GM23338 (cell line): Measurements from ENCODE around the gene CD58. TPM values are rescaled to one million over a fixed set of nuclear protein-coding genes. Genes with fewer than 3 reads are reported as not detected.

Experiments
- ATAC-seq: fragments of 200-7000 bp; cut with Tn5 transposase; 3 replicates; pipeline ENCODE4 v1.9.1; 2020
- DNase-seq: peaks from one replicate; pipeline ENCODE4 v3.0.0-alpha.2; 2015; ENCODE audit warnings: low spot score
- H2AFZ ChIP-seq: fragments of 200-600 bp; sonication (generic); 2 replicates; pipeline ENCODE4 v1.8.0; 2016; ENCODE audit warnings: antibody characterized with exemption, mild to moderate bottlenecking, moderate library complexity
- H3F3A ChIP-seq: fragments of 200-600 bp; sonication (generic); replicated peaks from 2 replicates; pipeline ENCODE4 v1.8.0; 2017; ENCODE audit warnings: antibody characterized with exemption, mixed run types, low read depth
- H3K27ac ChIP-seq: fragments of 200-600 bp; sonication (generic); 2 replicates; pipeline ENCODE4 v1.6.1; 2016; ENCODE audit warnings: low read depth
- H3K27me3 ChIP-seq: fragments of 200-600 bp; sonication (generic); 2 replicates; pipeline ENCODE4 v1.8.0; 2016; ENCODE audit warnings: mild to moderate bottlenecking, mixed run types, moderate library complexity; ENCODE audit not compliant: insufficient read depth
- H3K36me3 ChIP-seq: fragments of 200-600 bp; sonication (generic); 2 replicates; pipeline ENCODE4 v1.8.0; 2016; ENCODE audit warnings: mild to moderate bottlenecking; ENCODE audit not compliant: insufficient read depth
- H3K4me1 ChIP-seq: fragments of 200-600 bp; sonication (generic); 2 replicates; pipeline ENCODE4 v1.8.0; 2016; ENCODE audit warnings: mild to moderate bottlenecking, moderate library complexity; ENCODE audit not compliant: insufficient read depth
- H3K4me2 ChIP-seq: fragments of 200-600 bp; sonication (generic); 2 replicates; pipeline ENCODE4 v1.7.1; 2017; ENCODE audit warnings: mixed run types
- H3K4me3 ChIP-seq: fragments of 200-600 bp; sonication (generic); 2 replicates; pipeline ENCODE4 v1.6.1; 2016; ENCODE audit warnings: mixed run types
- H3K79me2 ChIP-seq: fragments of 200-600 bp; sonication (generic); replicated peaks from 2 replicates; pipeline ENCODE4 v1.8.0; 2017; ENCODE audit warnings: mild to moderate bottlenecking; ENCODE audit not compliant: insufficient read depth
- H3K9me2 ChIP-seq: fragments of 200-600 bp; sonication (generic); 2 replicates; pipeline ENCODE4 v1.8.0; 2017; ENCODE audit not compliant: insufficient read depth
- H4K20me1 ChIP-seq: fragments of 200-600 bp; sonication (generic); replicated peaks from 2 replicates; pipeline ENCODE4 v1.8.0; 2017; ENCODE audit warnings: mild to moderate bottlenecking; ENCODE audit not compliant: insufficient read depth
- H3K27ac Mint-ChIP-seq: 2 replicates; pipeline ENCODE4 v1.8.0; 2020; ENCODE audit warnings: inconsistent platforms, mild to moderate bottlenecking, moderate library complexity, mixed read lengths
- H3K27me3 Mint-ChIP-seq: 3 replicates; pipeline ENCODE4 v1.8.0; 2022; ENCODE audit warnings: low read depth, mild to moderate bottlenecking, moderate library complexity, mixed read lengths, inconsistent platforms; ENCODE audit not compliant: insufficient read depth, poor library complexity
- H3K36me3 Mint-ChIP-seq: 3 replicates; pipeline ENCODE4 v1.8.0; 2021; ENCODE audit warnings: low read depth, mild to moderate bottlenecking, inconsistent platforms, moderate library complexity, mixed read lengths
- H3K4me1 Mint-ChIP-seq: 3 replicates; pipeline ENCODE4 v1.8.0; 2020; ENCODE audit warnings: mild to moderate bottlenecking, inconsistent platforms, mixed read lengths
- H3K4me3 Mint-ChIP-seq: 3 replicates; pipeline ENCODE4 v1.8.0; 2021; ENCODE audit warnings: moderate library complexity, mild to moderate bottlenecking, inconsistent platforms, mixed read lengths
- H3K9me3 Mint-ChIP-seq: 3 replicates; pipeline ENCODE4 v1.8.0; 2020; ENCODE audit warnings: moderate library complexity, mild to moderate bottlenecking, inconsistent platforms, mixed read lengths
- CREB1 ChIP-seq: fragments of 250-450 bp; sonication (Bioruptor Pico); IDR thresholded peaks from 2 replicates; pipeline ENCODE4 v1.5.0; 2020; ENCODE audit warnings: low read depth, mild to moderate bottlenecking, moderate library complexity
- ETS1 ChIP-seq: IDR thresholded peaks from 2 replicates; pipeline ENCODE4 v1.6.1; 2016; ENCODE audit warnings: antibody characterized with exemption
- JUNB ChIP-seq: IDR thresholded peaks from one replicate; pipeline ENCODE4 v1.6.1; 2016; ENCODE audit warnings: antibody characterized with exemption; ENCODE audit not compliant: unreplicated experiment
- REST ChIP-seq: IDR thresholded peaks from one replicate; pipeline ENCODE4 v1.6.1; 2018; ENCODE audit warnings: antibody characterized with exemption; ENCODE audit not compliant: unreplicated experiment
- STAT1 ChIP-seq: IDR thresholded peaks from one replicate; pipeline ENCODE4 v1.6.1; 2016; ENCODE audit warnings: antibody characterized with exemption; ENCODE audit not compliant: unreplicated experiment
- ZNF114 ChIP-seq: fragments of 250-450 bp; sonication (Bioruptor Pico); IDR thresholded peaks from 2 replicates; pipeline ENCODE4 v1.5.0; 2020; ENCODE audit warnings: mild to moderate bottlenecking, moderate library complexity
- ZNF462 ChIP-seq: fragments of 250-450 bp; sonication (Bioruptor Pico); IDR thresholded peaks from 2 replicates; pipeline ENCODE4 v1.5.0; 2020; ENCODE audit warnings: mild to moderate bottlenecking, moderate library complexity
- polyA plus RNA-seq: library from polyadenylated mRNA; unstranded; fragments of >200 nt; fragmentation: Nextera tagmentation; extraction: Ambion mirVana; gene quantifications from 2 replicates; pipeline ENCODE4 v1.2.1, GENCODE V29; 2016
- total RNA-seq: library from RNA; depleted of rRNA; stranded (reverse); fragments of >200 nt; shearing (Covaris generic); gene quantifications from 2 replicates; pipeline ENCODE4 v1.2.3, GENCODE V29; 2014

CD58 gene
- total and polyA plus RNA-seq, 2 experiments from 2014 or later = 9.2 to 12.5 TPM

DNA sequence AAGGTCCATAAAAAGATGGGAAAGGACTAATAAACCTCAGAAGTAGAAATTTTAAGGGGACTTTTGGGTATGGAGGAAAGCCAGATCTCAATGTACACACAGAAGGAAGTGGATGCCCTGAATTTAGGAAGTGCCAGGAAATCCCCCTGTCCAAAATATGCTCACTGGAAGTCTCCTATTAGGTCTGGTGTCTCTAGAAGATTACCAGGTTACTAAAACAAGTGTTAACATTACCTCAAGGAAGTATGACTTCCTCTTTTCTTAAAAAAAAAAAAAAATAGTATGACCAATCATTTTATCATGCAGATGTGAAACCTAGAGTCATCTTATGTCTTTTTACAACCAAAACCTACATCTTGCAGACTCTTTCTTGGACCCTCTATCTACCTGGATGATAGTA lies 30.7 kb downstream of the CD58 start (continued):
- TF ChIP-seq REST (no peak), STAT1 (no peak)

- Mint-ChIP-seq H3K27ac (no peak overlapping the region), H3K4me1 (no peaks in the 10 kb centered on the region), H3K36me3 (peaks cover 20% of the 10 kb centered on the region), H3K4me3 (no peak overlapping the region), H3K9me3 (no peaks in the 10 kb centered on the region), H3K27me3 (no peaks in the 10 kb centered on the region)
- TF ChIP-seq ETS1 (no peak), CREB1 (no peak), ZNF114 (CRISPR knock-in tag) (no peak), REST (no peak), JUNB (no peak), ZNF462 (CRISPR knock-in tag) (no peak)
- H3K9me2 ChIP-seq = no peaks in the 10 kb centered on the region
- no peaks in the 10 kb centered on the region for H3K36me3 ChIP-seq
- no peak overlapping the region for H2AFZ ChIP-seq
- no peaks in the 10 kb centered on the region for H3K79me2 ChIP-seq
- H3K27me3 ChIP-seq = no peaks in the 10 kb centered on the region
- no peaks in the 10 kb centered on the region for H3K4me1 ChIP-seq
- ATAC-seq = no peak
- no peak overlapping the region for H3K4me2 ChIP-seq
- H3F3A ChIP-seq = no peaks in the 10 kb centered on the region
- H4K20me1 ChIP-seq = no peaks in the 10 kb centered on the region
- no peak overlapping the region for H3K27ac ChIP-seq
- no peak for DNase-seq
- no peak overlapping the region for H3K4me3 ChIP-seq
Observed at GRCh38 chr1:116538544-116538943, 32.3 kb downstream of the CD58 start.
